NCI-H460 (cell line): ENCODE measurements around the gene LRRC46. TPM values are rescaled to one million over a fixed set of nuclear protein-coding genes. Genes with fewer than 3 reads are reported as not detected.

Source experiments
- total RNA-seq: library from RNA; depleted of rRNA; stranded (reverse); fragments of >200 nt; shearing (Covaris generic); gene quantifications from 2 replicates; pipeline ENCODE4 v1.2.3, GENCODE V29; 2014; rRNA removed

LRRC46 gene
- total RNA-seq, 1 experiment from 2014 or later: 0.20 TPM

Other genes starting within 250 kb of the LRRC46 start
- gene KPNB1, start 181.8 kb upstream of the LRRC46 start, total RNA-seq: 390 and 410 TPM in 2 replicates
- gene TBKBP1, start 137.5 kb upstream of the LRRC46 start, total RNA-seq: 2.7 and 5.3 TPM in 2 replicates
- gene TBX21, start 98.4 kb upstream of the LRRC46 start, total RNA-seq: not detected in 2 replicates
- 2.6 and 2.9 TPM in 2 replicates for gene OSBPL7, start 9.9 kb upstream of the LRRC46 start, total RNA-seq
- gene MRPL10, start 129 bp upstream of the LRRC46 start, total RNA-seq: 70.5 and 72.8 TPM in 2 replicates
- 24.9 and 25.6 TPM in 2 replicates for gene SCRN2, start 9.6 kb downstream of the LRRC46 start, total RNA-seq
- 0.02 TPM in 1 of 2 replicates, not detected in the other for gene SP6, start 19.5 kb downstream of the LRRC46 start, total RNA-seq
- gene SP2, start 64.6 kb downstream of the LRRC46 start, total RNA-seq: 1.9 and 2.4 TPM in 2 replicates
- 23.2 and 28.6 TPM in 2 replicates for gene PNPO, start 109.9 kb downstream of the LRRC46 start, total RNA-seq
- gene PRR15L, start 126.2 kb downstream of the LRRC46 start, total RNA-seq: not detected in 2 replicates
- 46.6 and 75.2 TPM in 2 replicates for gene CDK5RAP3, start 139.4 kb downstream of the LRRC46 start, total RNA-seq
- gene COPZ2, start 206.1 kb downstream of the LRRC46 start, total RNA-seq: 8.5 and 12.3 TPM in 2 replicates
- gene NFE2L1, start 216.7 kb downstream of the LRRC46 start, total RNA-seq: 123 and 142 TPM in 2 replicates